ENCODE data around the gene SYT7. TPM values are rescaled to one million over a fixed set of nuclear protein-coding genes. Genes with fewer than 3 reads are reported as not detected.

The SYT7 gene
- total and polyA plus RNA-seq, 2 donors (not counting 1 experiment from before 2014, with no cell fraction given), result not detected

DNA sequence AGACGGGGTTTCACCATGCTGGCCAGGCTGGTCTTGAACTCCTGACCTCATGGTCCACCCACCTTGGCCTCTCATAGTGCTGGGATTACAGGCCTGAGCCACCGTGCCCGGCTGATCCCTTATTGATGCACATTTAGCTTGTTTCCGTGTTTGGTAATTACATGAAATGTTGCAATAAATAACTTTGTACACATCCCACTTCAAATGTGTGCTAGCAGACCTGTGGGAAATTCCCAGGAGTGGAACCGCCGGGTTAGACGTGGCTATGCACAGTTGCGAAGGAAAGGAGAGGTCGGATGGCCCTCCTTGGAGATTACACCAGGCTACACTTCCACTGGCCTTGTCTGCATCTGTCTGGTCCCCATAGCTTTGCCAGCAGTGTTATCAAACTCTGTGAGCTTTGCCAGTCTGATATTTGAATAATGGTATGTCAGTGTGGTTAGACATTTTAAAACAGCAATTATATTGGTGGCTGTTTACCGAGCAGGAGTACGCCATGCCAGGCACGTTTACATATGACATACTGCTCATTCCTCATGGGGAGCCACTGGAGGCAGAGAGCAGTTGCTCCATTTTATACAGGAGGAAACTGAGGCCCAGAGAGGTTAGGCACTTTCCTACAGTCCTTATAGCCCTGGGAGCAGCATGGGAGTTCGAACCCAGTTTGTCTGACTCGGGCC lies 27.2 kb upstream of the SYT7 start:
- 93% methylated on average over 11 of the region's 14 CpGs for WGBS (ENCODE audit: insufficient coverage)
- Histone ChIP-seq H2AFZ (ENCODE audit: insufficient read depth, low read depth, low read length, poor library complexity, severe bottlenecking) (no peak overlapping the region), H3K27me3 (replicated peaks in 1 of 4; ENCODE audit: control extremely low read depth in 1 of 4, control insufficient read depth in 3 of 4, insufficient read depth in 4 of 4, low read length in 3 of 4) (peaks cover 0 to 9% (median 0%) of the 10 kb centered on the region in 4 experiments), H3K9ac (ENCODE audit: low read length) (no peak overlapping the region), H3K9me3 (ENCODE audit: control extremely low read depth in 1 of 3, control insufficient read depth in 2 of 3, insufficient read depth in 1 of 3, low read length in 2 of 3) (no peaks in the 10 kb centered on the region), H3K79me2 (ENCODE audit: control insufficient read depth, insufficient read depth, low read length) (no peaks in the 10 kb centered on the region), H3K27ac (ENCODE audit: low read length in 2 of 2) (no peak overlapping the region), H4K20me1 (ENCODE audit: control insufficient read depth, insufficient read depth, low read length, poor library complexity, severe bottlenecking) (no peaks in the 10 kb centered on the region), H3K4me3 (ENCODE audit: control extremely low read depth in 1 of 5, extremely low read depth in 1 of 5, insufficient read depth in 1 of 5, low read depth in 2 of 5, low read length in 4 of 5) (no peak overlapping the region), H3K36me3 (replicated peaks in 1 of 2; ENCODE audit: control extremely low read depth in 1 of 2, control insufficient read depth in 1 of 2, extremely low read depth in 1 of 2, insufficient read depth in 2 of 2, low read length in 1 of 2) (no peaks in the 10 kb centered on the region), H3K4me1 (ENCODE audit: control insufficient read depth in 2 of 2, insufficient read depth in 2 of 2, low read length in 2 of 2) (no peaks in the 10 kb centered on the region), H3K4me2 (replicated peaks; ENCODE audit: low read depth, low read length, poor library complexity, severe bottlenecking) (no peak overlapping the region)
- ChIA-PET POLR2A (no interaction called here), CTCF (no interaction called here)
- H3K4me3 Mint-ChIP-seq, result no peak overlapping the region
- DNase-seq (no peak), ATAC-seq (ENCODE audit: low read depth) (no peak)
- no peak overlapping the region for H3K27ac Mint-ChIP-seq
- TF ChIP-seq CTCF (IDR thresholded peaks at IDR 0.05) (no peak), EZH2 (IDR thresholded peaks at IDR 0.05; ENCODE audit: borderline replicate concordance, insufficient read depth, low read depth, low read length, poor library complexity, severe bottlenecking) (no peak)
- peaks cover 37% of the 10 kb centered on the region for H3K27me3 Mint-ChIP-seq
- intact Hi-C loops (cut with micrococcal nuclease), result no loop called here
- H3K4me1 Mint-ChIP-seq, result no peaks in the 10 kb centered on the region
- H3K9me3 Mint-ChIP-seq (ENCODE audit: insufficient read depth), result no peaks in the 10 kb centered on the region

GRCh38 chr11:61607426-61607825 lies 26.6 kb upstream of the SYT7 start:
- no peak overlapping the region for H3K27ac Mint-ChIP-seq

More at GRCh38 chr11:61607426-61607825, 26.6 kb upstream of the SYT7 start:
- Histone ChIP-seq H3K9me3 (ENCODE audit: control extremely low read depth in 1 of 3, control insufficient read depth in 2 of 3, insufficient read depth in 1 of 3, low read length in 2 of 3) (no peaks in the 10 kb centered on the region), H3K27ac (ENCODE audit: low read length in 2 of 2) (no peak overlapping the region), H3K4me3 (ENCODE audit: control extremely low read depth in 1 of 5, extremely low read depth in 1 of 5, insufficient read depth in 1 of 5, low read depth in 2 of 5, low read length in 4 of 5) (no peak overlapping the region), H2AFZ (ENCODE audit: insufficient read depth, low read depth, low read length, poor library complexity, severe bottlenecking) (no peak overlapping the region), H3K4me1 (ENCODE audit: control insufficient read depth in 2 of 2, insufficient read depth in 2 of 2, low read length in 2 of 2) (no peaks in the 10 kb centered on the region), H3K27me3 (replicated peaks in 1 of 4; ENCODE audit: control extremely low read depth in 1 of 4, control insufficient read depth in 3 of 4, insufficient read depth in 4 of 4, low read length in 3 of 4) (peaks cover 0 to 11% (median 0%) of the 10 kb centered on the region in 4 experiments), H4K20me1 (ENCODE audit: control insufficient read depth, insufficient read depth, low read length, poor library complexity, severe bottlenecking) (no peaks in the 10 kb centered on the region), H3K36me3 (replicated peaks in 1 of 2; ENCODE audit: control extremely low read depth in 1 of 2, control insufficient read depth in 1 of 2, extremely low read depth in 1 of 2, insufficient read depth in 2 of 2, low read length in 1 of 2) (no peaks in the 10 kb centered on the region), H3K9ac (ENCODE audit: low read length) (no peak overlapping the region), H3K4me2 (replicated peaks; ENCODE audit: low read depth, low read length, poor library complexity, severe bottlenecking) (no peak overlapping the region), H3K79me2 (ENCODE audit: control insufficient read depth, insufficient read depth, low read length) (no peaks in the 10 kb centered on the region)
- POLR2A ChIA-PET, result no interaction called here
- TF ChIP-seq EZH2 (IDR thresholded peaks at IDR 0.05; ENCODE audit: borderline replicate concordance, insufficient read depth, low read depth, low read length, poor library complexity, severe bottlenecking) (no peak), CTCF (IDR thresholded peaks at IDR 0.05) (no peak)
- intact Hi-C loops (cut with micrococcal nuclease), result no loop called here
- ATAC-seq (ENCODE audit: low read depth) (no peak), DNase-seq (no peak)
- peaks cover 39% of the 10 kb centered on the region for H3K27me3 Mint-ChIP-seq
- no peaks in the 10 kb centered on the region for H3K4me1 Mint-ChIP-seq
- H3K9me3 Mint-ChIP-seq (ENCODE audit: insufficient read depth), result no peaks in the 10 kb centered on the region
- CTCF ChIA-PET, result no interaction called here
- H3K4me3 Mint-ChIP-seq, result no peak overlapping the region
- WGBS (ENCODE audit: insufficient coverage), result 94% methylated on average over 2 of the region's 3 CpGs
